Small intestine (tissue), 16 donors: ENCODE results near the gene MAU2. TPM values are rescaled to one million over a fixed set of nuclear protein-coding genes. Genes with fewer than 3 reads are reported as not detected.
A peak's percentile ranks its signal among the peaks of the same experiment; 100 is the strongest.

Experiments used
- DNase-seq, 2 donors: peaks; one replicate each; pipeline versions ENCODE4 v3.0.0 to v3.0.0-alpha.2; 2013
- FAIRE-seq: peaks from 2 replicates; lab custom pipeline; 2012; peaks lifted over from hg19 to GRCh38; lab: Jason Lieb, UNC
- H3K27ac ChIP-seq, 3 donors: one replicate each; pipeline ENCODE4 v1.5.1; 2013; ENCODE audit warnings: low read length in 2 of 3, mild to moderate bottlenecking in 2 of 3, control low read depth in 1 of 3, inconsistent platforms in 1 of 3, low read depth in 1 of 3, moderate library complexity in 1 of 3
- H3K27me3 ChIP-seq, 3 donors: one replicate each; pipeline ENCODE4 v1.6.1; 2013; ENCODE audit warnings: low read length in 3 of 3, inconsistent platforms in 1 of 3; ENCODE audit not compliant: control insufficient read depth in 3 of 3, insufficient read depth in 3 of 3
- H3K36me3 ChIP-seq, 3 donors: one replicate each; pipeline ENCODE4 v1.6.1; 2013; ENCODE audit warnings: low read length in 3 of 3, inconsistent platforms in 1 of 3, low read depth in 1 of 3, mild to moderate bottlenecking in 1 of 3, moderate library complexity in 1 of 3; ENCODE audit not compliant: control insufficient read depth in 3 of 3, insufficient read depth in 2 of 3
- H3K4me1 ChIP-seq, 3 donors: one replicate each; pipeline ENCODE4 v1.6.1; 2013; ENCODE audit warnings: low read length in 2 of 3, inconsistent platforms in 1 of 3, low read depth in 1 of 3, mild to moderate bottlenecking in 1 of 3, moderate library complexity in 1 of 3; ENCODE audit not compliant: control insufficient read depth in 3 of 3, insufficient read depth in 2 of 3
- H3K4me3 ChIP-seq, 3 donors: one replicate each; pipeline ENCODE4 v1.5.1; 2013; ENCODE audit warnings: low read length in 3 of 3, control low read depth in 1 of 3, inconsistent platforms in 1 of 3, low read depth in 1 of 3, mild to moderate bottlenecking in 1 of 3, moderate library complexity in 1 of 3
- H3K9me3 ChIP-seq, 2 donors: one replicate each; pipeline ENCODE4 v1.6.1; 2013; ENCODE audit warnings: low read depth in 1 of 2, low read length in 1 of 2; ENCODE audit not compliant: control insufficient read depth in 2 of 2, insufficient read depth in 1 of 2
- WGBS, 3 donors: extraction: QIAGEN DNeasy Blood & Tissue Kit; methylation state at CpG; one replicate each; pipeline ENCODE4 v1.1.7; 2013; 5-methylcytosine and 5-hydroxymethylcytosine counted together
- long read RNA-seq, 10 donors: transcript quantifications; one replicate each; lab custom pipeline, GENCODE V29; 2026
- polyA plus RNA-seq, 4 donors: library from polyadenylated mRNA; stranded (reverse) in 3 of 4; unstranded in 1 of 4; fragments of 200-250 nt in 3 of 4; fragments of 120-200 nt in 1 of 4; gene quantifications; one replicate each; pipeline versions ENCODE4 v1.2.1 to v1.2.3, GENCODE V29; 2013
- donor health status: healthy with polysubstance abuse.
- donor health status: control.
- donor health status: control.
- donor health status: Bipolar disorder and iron deficiency.
- donor health status: healthy.

The MAU2 gene, protein sequence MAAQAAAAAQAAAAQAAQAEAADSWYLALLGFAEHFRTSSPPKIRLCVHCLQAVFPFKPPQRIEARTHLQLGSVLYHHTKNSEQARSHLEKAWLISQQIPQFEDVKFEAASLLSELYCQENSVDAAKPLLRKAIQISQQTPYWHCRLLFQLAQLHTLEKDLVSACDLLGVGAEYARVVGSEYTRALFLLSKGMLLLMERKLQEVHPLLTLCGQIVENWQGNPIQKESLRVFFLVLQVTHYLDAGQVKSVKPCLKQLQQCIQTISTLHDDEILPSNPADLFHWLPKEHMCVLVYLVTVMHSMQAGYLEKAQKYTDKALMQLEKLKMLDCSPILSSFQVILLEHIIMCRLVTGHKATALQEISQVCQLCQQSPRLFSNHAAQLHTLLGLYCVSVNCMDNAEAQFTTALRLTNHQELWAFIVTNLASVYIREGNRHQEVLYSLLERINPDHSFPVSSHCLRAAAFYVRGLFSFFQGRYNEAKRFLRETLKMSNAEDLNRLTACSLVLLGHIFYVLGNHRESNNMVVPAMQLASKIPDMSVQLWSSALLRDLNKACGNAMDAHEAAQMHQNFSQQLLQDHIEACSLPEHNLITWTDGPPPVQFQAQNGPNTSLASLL
- polyA plus RNA-seq = 10 to 100 TPM; 11.6 to 51.3 (median 18.6) TPM
- long read RNA-seq, donor 1, partial matches to known transcripts = 14 of 17 reads
- long read RNA-seq, donor 1, other reads (novel, unspliced or antisense) = 0 of 17 reads
- long read RNA-seq, donor 2, partial matches to known transcripts = 0 of 1 reads
- long read RNA-seq, donor 2, other reads (novel, unspliced or antisense) = 0 of 1 reads
- long read RNA-seq, donor 3, partial matches to known transcripts = 6 of 7 reads
- long read RNA-seq, donor 3, other reads (novel, unspliced or antisense) = 0 of 7 reads
- long read RNA-seq, donor 4 = 0 reads
- long read RNA-seq, donor 5 = 0 reads
- long read RNA-seq, donor 6 = 0 reads
- long read RNA-seq, donor 7, partial matches to known transcripts = 0 of 1 reads
- long read RNA-seq, donor 7, other reads (novel, unspliced or antisense) = 0 of 1 reads
- long read RNA-seq, donor 8 = 0 reads
- long read RNA-seq, donor 9 = 0 reads
- long read RNA-seq, donor 10, partial matches to known transcripts = 0 of 5 reads
- long read RNA-seq, donor 10, other reads (novel, unspliced or antisense) = 0 of 5 reads

- H3K4me3 ChIP-seq = peak within 1 kb of the TSS; percentile 80 to 97 (median 93)
- peaks cover 0 to 4% (median 3%) of the 10 kb centered on the region in 3 donors for H3K4me1 ChIP-seq
- WGBS, 3 donors = 0% methylated on average over 67 of the region's 67 CpGs
These were observed at the start of gene MAU2, which contains the start of gene SUGP1 for GRCh38 chr19:19320361-19321140. Gene MAU2, plus strand, starts transcription at chr19:19320829. Its CDS starts 31 bp downstream, at chr19:19320860. Gene SUGP1, minus strand, starts transcription at chr19:19320509. Its CDS starts 13 bp downstream, at chr19:19320496.

GRCh38 chr19:19271828-19272599 lies 48.6 kb upstream of the MAU2 start:
- no peaks in the 10 kb centered on the region for H3K27me3 ChIP-seq
- peaks cover 6 to 41% (median 12%) of the 10 kb centered on the region in 3 donors for H3K4me1 ChIP-seq
- H3K27ac ChIP-seq = peak overlapping the region; percentile 74 to 86 (median 79)
- H3K4me3 ChIP-seq = peak overlapping the region in 2 of 3 donors; percentile 58 to 72
- FAIRE-seq (no peak), DNase-seq (peak; percentile 62 to 95)
- no peaks in the 10 kb centered on the region for H3K9me3 ChIP-seq
- peaks cover 7 to 55% (median 11%) of the 10 kb centered on the region in 3 donors for H3K36me3 ChIP-seq
- WGBS, 3 donors = 20 to 75% (median 43%) methylated on average over 8 of the region's 8 CpGs

More at GRCh38 chr19:19320361-19321140, at the start of gene MAU2, which contains the start of gene SUGP1:
- peak; percentile 94 to 96 for DNase-seq
- no peak for FAIRE-seq
- Histone ChIP-seq H3K9me3 (no peaks in the 10 kb centered on the region), H3K36me3 (peaks cover under 1 to 41% (median 2%) of the 10 kb centered on the region in 3 donors), H3K27me3 (no peaks in the 10 kb centered on the region), H3K27ac (peak within 1 kb of the TSS; percentile 81 to 97 (median 88))

- no peak for FAIRE-seq
- Histone ChIP-seq H3K4me1 (peaks cover 6 to 41% (median 12%) of the 10 kb centered on the region in 3 donors), H3K27me3 (no peaks in the 10 kb centered on the region), H3K9me3 (no peaks in the 10 kb centered on the region), H3K27ac (peak overlapping the region; percentile 55 to 76 (median 62)), H3K36me3 (peaks cover 10 to 62% (median 17%) of the 10 kb centered on the region in 3 donors), H3K4me3 (no peak overlapping the region)
- WGBS, 3 donors = 73 to 81% (median 78%) methylated on average over 8 of the region's 8 CpGs
- no peak for DNase-seq
These were observed 46.5 kb upstream of the MAU2 start for GRCh38 chr19:19274146-19274545.

DNA sequence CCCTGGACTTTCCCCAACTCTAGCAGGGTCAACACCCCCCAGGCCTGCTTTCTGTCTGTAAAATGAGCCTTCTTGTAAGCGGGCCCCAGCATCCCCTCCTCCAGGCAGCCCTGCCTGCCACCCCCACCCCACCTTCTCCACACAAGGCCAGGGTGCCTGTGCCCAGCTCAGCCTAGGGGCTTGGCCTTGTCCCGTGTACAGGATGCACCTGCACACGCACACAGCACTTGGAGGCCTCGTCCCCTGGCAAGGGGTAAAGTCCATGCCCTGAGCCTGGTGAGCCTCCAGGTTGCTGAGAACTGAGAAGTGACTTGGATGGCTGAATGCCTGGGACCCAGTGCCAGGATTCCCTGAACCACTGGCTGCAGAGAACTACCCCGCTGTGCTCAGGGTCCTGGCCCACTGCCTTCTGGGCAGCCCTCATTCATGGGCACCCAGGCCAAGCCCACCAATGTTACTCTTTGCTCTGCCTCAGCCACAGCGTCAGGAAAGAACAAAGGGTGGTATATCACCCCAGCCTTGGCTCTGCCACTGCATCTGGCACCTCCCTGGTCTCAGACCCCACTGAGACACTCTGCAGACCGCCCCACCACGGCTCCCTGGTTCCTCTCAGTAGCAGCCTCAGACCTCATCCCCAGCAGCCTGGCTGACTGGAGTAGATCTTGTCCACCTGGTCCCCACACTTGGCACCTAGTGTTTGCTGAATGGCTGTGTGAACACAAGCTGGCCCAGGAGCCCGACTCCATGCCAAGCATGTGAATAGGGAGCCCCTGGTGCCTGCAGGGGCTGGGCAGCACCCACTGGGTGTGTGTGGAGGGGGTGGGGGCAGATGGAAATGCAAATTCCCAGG lies 45.7 kb upstream of the MAU2 start:
- peak overlapping the region; percentile 55 to 76 (median 70) for H3K27ac ChIP-seq

GRCh38 chr19:19276386-19276785 lies 44.2 kb upstream of the MAU2 start:
- no peak overlapping the region for H3K27ac ChIP-seq
- H3K4me1 ChIP-seq = peaks cover 6 to 35% (median 8%) of the 10 kb centered on the region in 3 donors
- no peaks in the 10 kb centered on the region for H3K9me3 ChIP-seq
- no peak for DNase-seq
- H3K27me3 ChIP-seq = no peaks in the 10 kb centered on the region
- WGBS, 3 donors = 87 to 95% (median 89%) methylated on average over 12 of the region's 12 CpGs
- no peak overlapping the region for H3K4me3 ChIP-seq
- FAIRE-seq = no peak
- H3K36me3 ChIP-seq = peaks cover 20 to 66% (median 21%) of the 10 kb centered on the region in 3 donors

More for the DNA sequence above, 45.7 kb upstream of the MAU2 start:
- H3K4me3 ChIP-seq = no peak overlapping the region
- DNase-seq = peak; percentile 82 to 96
- H3K4me1 ChIP-seq = peaks cover 6 to 41% (median 12%) of the 10 kb centered on the region in 3 donors
- no peak for FAIRE-seq
- 10 to 59% (median 53%) methylated on average over 8 to 9 of the region's 9 CpGs for WGBS, 3 donors
- no peaks in the 10 kb centered on the region for H3K27me3 ChIP-seq
- H3K9me3 ChIP-seq = no peaks in the 10 kb centered on the region
- peaks cover 17 to 62% (median 19%) of the 10 kb centered on the region in 3 donors for H3K36me3 ChIP-seq

GRCh38 chr19:19276851-19277250 lies 43.8 kb upstream of the MAU2 start:
- H3K4me3 ChIP-seq = no peak overlapping the region
- FAIRE-seq (no peak), DNase-seq (no peak)
- H3K27ac ChIP-seq = no peak overlapping the region
- no peaks in the 10 kb centered on the region for H3K27me3 ChIP-seq
- WGBS, 3 donors = 95 to 96% (median 95%) methylated on average over 19 to 20 of the region's 20 CpGs
- H3K9me3 ChIP-seq = no peaks in the 10 kb centered on the region
- H3K36me3 ChIP-seq = peaks cover 20 to 70% (median 21%) of the 10 kb centered on the region in 3 donors
- H3K4me1 ChIP-seq = peaks cover 6 to 33% (median 8%) of the 10 kb centered on the region in 3 donors
